Nephron progenitor cell (in vitro differentiated cells): ENCODE results near the gene MAPKAPK3.

Source experiments
- DNase-seq: peaks from one replicate; pipeline ENCODE4 v3.0.0; 2021
- H3K27ac Mint-ChIP-seq: 2 replicates; pipeline ENCODE4 v1.8.0; 2021; ENCODE audit warnings: mild to moderate bottlenecking, moderate library complexity, mixed read lengths
- H3K27me3 Mint-ChIP-seq: 2 replicates; pipeline ENCODE4 v1.8.0; 2021; ENCODE audit warnings: mild to moderate bottlenecking, low read depth, mixed read lengths; ENCODE audit not compliant: poor library complexity
- H3K36me3 Mint-ChIP-seq: 2 replicates; pipeline ENCODE4 v1.8.0; 2021; ENCODE audit warnings: low read depth, mixed read lengths
- H3K4me1 Mint-ChIP-seq: 2 replicates; pipeline ENCODE4 v1.8.0; 2021; ENCODE audit warnings: mixed read lengths
- H3K4me3 Mint-ChIP-seq: 2 replicates; pipeline ENCODE4 v1.8.0; 2021; ENCODE audit warnings: mild to moderate bottlenecking, moderate library complexity, mixed read lengths
- H3K9me3 Mint-ChIP-seq: 2 replicates; pipeline ENCODE4 v1.8.0; 2021; ENCODE audit warnings: mild to moderate bottlenecking, moderate library complexity, mixed read lengths
- CTCF ChIP-seq: fragments of 200-600 bp; sonication (generic); IDR thresholded peaks from 2 replicates; pipeline ENCODE4 v1.5.0; 2021; ENCODE audit warnings: antibody characterized with exemption

Gene MAPKAPK3

GRCh38 chr3:50649451-50649931 lies 32.5 kb downstream of the MAPKAPK3 start:
- DNase-seq, result no peak
- H3K36me3 Mint-ChIP-seq, result no peaks in the 10 kb centered on the region
- peak overlapping the region; percentile 44 for H3K27ac Mint-ChIP-seq
- H3K27me3 Mint-ChIP-seq, result peaks cover 4% of the 10 kb centered on the region
- no peak for TF ChIP-seq CTCF
- no peaks in the 10 kb centered on the region for H3K9me3 Mint-ChIP-seq
- no peak overlapping the region for H3K4me3 Mint-ChIP-seq
- H3K4me1 Mint-ChIP-seq, result peaks cover 23% of the 10 kb centered on the region

GRCh38 chr3:50650018-50650417 lies 33.1 kb downstream of the MAPKAPK3 start:
- Mint-ChIP-seq H3K27me3 (peaks cover 4% of the 10 kb centered on the region), H3K36me3 (no peaks in the 10 kb centered on the region), H3K9me3 (no peaks in the 10 kb centered on the region), H3K27ac (peak overlapping the region; percentile 44), H3K4me3 (no peak overlapping the region), H3K4me1 (peaks cover 23% of the 10 kb centered on the region)
- TF ChIP-seq CTCF, result no peak
- DNase-seq, result no peak

GRCh38 chr3:50651445-50651844 lies 34.5 kb downstream of the MAPKAPK3 start:
- Mint-ChIP-seq H3K36me3 (no peaks in the 10 kb centered on the region), H3K4me3 (no peak overlapping the region), H3K27ac (no peak overlapping the region), H3K9me3 (no peaks in the 10 kb centered on the region), H3K4me1 (peaks cover 23% of the 10 kb centered on the region), H3K27me3 (peaks cover 4% of the 10 kb centered on the region)
- no peak for DNase-seq
- no peak for TF ChIP-seq CTCF

GRCh38 chr3:50651920-50652529 lies 35.1 kb downstream of the MAPKAPK3 start:
- no peak for DNase-seq
- Mint-ChIP-seq H3K9me3 (no peaks in the 10 kb centered on the region), H3K4me3 (no peak overlapping the region), H3K27ac (no peak overlapping the region), H3K4me1 (peaks cover 23% of the 10 kb centered on the region), H3K36me3 (no peaks in the 10 kb centered on the region), H3K27me3 (peaks cover 6% of the 10 kb centered on the region)
- no peak for TF ChIP-seq CTCF

- Mint-ChIP-seq H3K4me3 (no peak overlapping the region), H3K27ac (no peak overlapping the region), H3K9me3 (no peaks in the 10 kb centered on the region), H3K4me1 (peaks cover 23% of the 10 kb centered on the region), H3K27me3 (peaks cover 6% of the 10 kb centered on the region), H3K36me3 (no peaks in the 10 kb centered on the region)
- peak; percentile 23 for DNase-seq
- TF ChIP-seq CTCF, result peak; percentile 7
Observed at GRCh38 chr3:50652709-50653108, 35.8 kb downstream of the MAPKAPK3 start.

- TF ChIP-seq CTCF, result no peak
- H3K27ac Mint-ChIP-seq, result no peak overlapping the region
- H3K4me3 Mint-ChIP-seq, result no peak overlapping the region
- H3K27me3 Mint-ChIP-seq, result peaks cover 10% of the 10 kb centered on the region
- DNase-seq, result no peak
- H3K4me1 Mint-ChIP-seq, result peaks cover 18% of the 10 kb centered on the region
- no peaks in the 10 kb centered on the region for H3K9me3 Mint-ChIP-seq
- H3K36me3 Mint-ChIP-seq, result no peaks in the 10 kb centered on the region
Observed at GRCh38 chr3:50653937-50654595, 37.1 kb downstream of the MAPKAPK3 start.
